H1 (cell line): Measurements from ENCODE around the gene SCARF1. TPM values are rescaled to one million over a fixed set of nuclear protein-coding genes. Genes with fewer than 3 reads are reported as not detected.

Experiments
- CTCF ChIA-PET: fragments of 300-600 bp; sonication (Branson Sonifier 250); formaldehyde crosslinking; loops from one replicate; lab custom pipeline; 2021; ENCODE audit not compliant: partially characterized antibody; lab: Charles Lee
- POLR2A ChIA-PET: fragments of 300-600 bp; sonication (Branson Sonifier 250); formaldehyde crosslinking; loops from one replicate; lab custom pipeline; 2021; ENCODE audit warnings: inconsistent platforms; ENCODE audit not compliant: partially characterized antibody; lab: Charles Lee
- DNase-seq, 2 experiments: peaks; one replicate each; pipeline versions ENCODE4 v3.0.0 to v3.0.0-alpha.2; 2010 to 2022; ENCODE audit warnings: low spot score in 2 of 2, low read depth in 1 of 2, mixed read lengths in 1 of 2
- FAIRE-seq: peaks from 2 replicates; lab custom pipeline; 2011; peaks lifted over from hg19 to GRCh38; lab: Jason Lieb, UNC
- H2AFZ ChIP-seq: 2 replicates; pipeline ENCODE4 v1.8.1; 2012; ENCODE audit warnings: low read length, inconsistent platforms
- H2AK5ac ChIP-seq: 2 replicates; pipeline ENCODE4 v1.6.1; 2013; ENCODE audit warnings: low read depth, low read length
- H2BK120ac ChIP-seq: replicated peaks from 2 replicates; pipeline ENCODE3; 2013; ENCODE audit warnings: low read depth, low read length, inconsistent platforms
- H2BK12ac ChIP-seq: 2 replicates; pipeline ENCODE4 v1.6.1; 2013; ENCODE audit warnings: low read depth, low read length
- H2BK15ac ChIP-seq: 2 replicates; pipeline ENCODE4 v1.6.1; 2013; ENCODE audit warnings: low read length
- H2BK20ac ChIP-seq: 2 replicates; pipeline ENCODE4 v1.6.1; 2013; ENCODE audit warnings: low read length
- H2BK5ac ChIP-seq: 2 replicates; pipeline ENCODE4 v1.6.1; 2013; ENCODE audit warnings: low read depth, low read length
- H3K14ac ChIP-seq: 2 replicates; pipeline ENCODE4 v1.6.1; 2013; ENCODE audit warnings: inconsistent platforms; ENCODE audit not compliant: insufficient read length
- H3K18ac ChIP-seq: 2 replicates; pipeline ENCODE4 v1.6.1; 2013; ENCODE audit warnings: low read length; ENCODE audit errors: extremely low read depth
- H3K23ac ChIP-seq: 2 replicates; pipeline ENCODE4 v1.6.1; 2013; ENCODE audit warnings: inconsistent platforms; ENCODE audit not compliant: insufficient read length
- H3K23me2 ChIP-seq: 2 replicates; pipeline ENCODE4 v1.6.1; 2013; ENCODE audit warnings: low read depth, low read length
- H3K27ac ChIP-seq: 2 replicates; pipeline ENCODE4 v1.6.1; 2011; ENCODE audit warnings: low read depth, low read length, inconsistent platforms
- H3K27me3 ChIP-seq, 4 experiments: replicated peaks in 1 of 4; 1 replicate in 1 of 4; 2 replicates in 3 of 4; pipeline versions ENCODE4 v1.6.1 to v1.8.1; 2011 to 2013; ENCODE audit warnings: low read length in 3 of 4, mild to moderate bottlenecking in 3 of 4, inconsistent platforms in 2 of 4, mixed read lengths in 2 of 4, moderate library complexity in 1 of 4; ENCODE audit not compliant: control insufficient read depth in 3 of 4, insufficient read depth in 3 of 4; ENCODE audit errors: extremely low read depth in 1 of 4
- H3K36me3 ChIP-seq, 4 experiments: 2 replicates each; pipeline versions ENCODE4 v1.6.1 to v1.8.1; 2011 to 2013; ENCODE audit warnings: mild to moderate bottlenecking in 4 of 4, low read length in 3 of 4, moderate library complexity in 2 of 4, control low read depth in 1 of 4, inconsistent platforms in 1 of 4; ENCODE audit not compliant: insufficient read depth in 4 of 4, control insufficient read depth in 2 of 4
- H3K4ac ChIP-seq: replicated peaks from 2 replicates; pipeline ENCODE3; 2013; ENCODE audit warnings: low read length, low read depth, mixed read lengths, inconsistent platforms; ENCODE audit not compliant: insufficient read length
- H3K4me1 ChIP-seq, 4 experiments: replicated peaks in 1 of 4; 1 replicate in 1 of 4; 2 replicates in 3 of 4; pipeline versions ENCODE4 v1.6.1 to v1.8.1; 2011 to 2013; ENCODE audit warnings: low read length in 3 of 4, inconsistent platforms in 2 of 4, mixed read lengths in 1 of 4; ENCODE audit not compliant: insufficient read depth in 4 of 4, control insufficient read depth in 3 of 4
- H3K4me2 ChIP-seq, 2 experiments: 2 replicates each; pipeline versions ENCODE4 v1.6.1 to v1.8.1; 2011 to 2013; ENCODE audit warnings: low read depth in 2 of 2, low read length in 2 of 2, control low read depth in 1 of 2, inconsistent platforms in 1 of 2, mild to moderate bottlenecking in 1 of 2; ENCODE audit not compliant: insufficient read depth in 1 of 2
- H3K4me3 ChIP-seq, 4 experiments: fragments of 200-600, 300-600 bp in 1 of 4; sonication (generic), shearing (Covaris generic), sonication (Bioruptor Twin) in 1 of 4; 2 replicates each; pipeline versions ENCODE4 v1.5.1 to v1.8.1; 2011 to 2016; ENCODE audit warnings: low read length in 4 of 4, low read depth in 3 of 4, control low read depth in 2 of 4, inconsistent platforms in 2 of 4, mild to moderate bottlenecking in 2 of 4, mixed read lengths in 1 of 4, moderate library complexity in 1 of 4; ENCODE audit not compliant: insufficient read depth in 2 of 4; ENCODE audit errors: extremely low read depth in 1 of 4
- H3K56ac ChIP-seq: replicated peaks from 2 replicates; pipeline ENCODE3; 2013; ENCODE audit warnings: low read depth, mild to moderate bottlenecking, mixed read lengths, low read length, inconsistent platforms; ENCODE audit not compliant: insufficient read length
- H3K79me1 ChIP-seq: 2 replicates; pipeline ENCODE4 v1.6.1; 2013; ENCODE audit warnings: low read depth, low read length, control low read depth
- H3K79me2 ChIP-seq, 2 experiments: 2 replicates each; pipeline versions ENCODE4 v1.6.1 to v1.8.1; 2012 to 2013; ENCODE audit warnings: low read length in 2 of 2, mild to moderate bottlenecking in 2 of 2, inconsistent platforms in 1 of 2; ENCODE audit not compliant: insufficient read depth in 2 of 2, control insufficient read depth in 1 of 2
- H3K9ac ChIP-seq, 4 experiments: replicated peaks in 1 of 4; 1 replicate in 1 of 4; 2 replicates in 3 of 4; pipeline versions ENCODE4 v1.6.1 to v1.8.1; 2011 to 2013; ENCODE audit warnings: low read depth in 3 of 4, low read length in 3 of 4, control low read depth in 2 of 4, mild to moderate bottlenecking in 2 of 4, moderate library complexity in 2 of 4, inconsistent platforms in 1 of 4; ENCODE audit errors: extremely low read depth in 1 of 4
- H3K9me3 ChIP-seq, 2 experiments: 2 replicates each; pipeline versions ENCODE4 v1.6.1 to v1.8.1; 2012 to 2013; ENCODE audit warnings: mild to moderate bottlenecking in 2 of 2, moderate library complexity in 2 of 2, control low read depth in 1 of 2, inconsistent platforms in 1 of 2, low read depth in 1 of 2, low read length in 1 of 2, mixed read lengths in 1 of 2; ENCODE audit not compliant: insufficient read depth in 2 of 2
- H4K20me1 ChIP-seq, 2 experiments: replicated peaks in 1 of 2; 2 replicates each; pipeline versions ENCODE3 to v1.8.1; 2011 to 2013; ENCODE audit warnings: inconsistent platforms in 2 of 2, low read length in 2 of 2, mild to moderate bottlenecking in 1 of 2; ENCODE audit not compliant: insufficient read depth in 2 of 2, control insufficient read depth in 1 of 2
- H4K5ac ChIP-seq: 2 replicates; pipeline ENCODE4 v1.6.1; 2013; ENCODE audit warnings: low read length, low read depth, mixed read lengths, inconsistent platforms; ENCODE audit not compliant: insufficient read length
- H4K8ac ChIP-seq: 2 replicates; pipeline ENCODE4 v1.8.0; 2013; ENCODE audit warnings: mild to moderate bottlenecking, moderate library complexity, low read length, inconsistent platforms; ENCODE audit not compliant: insufficient read depth; ENCODE audit errors: extremely low read depth
- H4K91ac ChIP-seq: replicated peaks from 2 replicates; pipeline ENCODE3; 2013; ENCODE audit warnings: low read length, mixed read lengths, inconsistent platforms; ENCODE audit not compliant: insufficient read length
- EP300 ChIP-seq, 2 experiments: IDR thresholded peaks; 1 replicate in 1 of 2; 2 replicates in 1 of 2; pipeline ENCODE4 v1.6.1; 2011 to 2012; ENCODE audit warnings: low read depth in 2 of 2, low read length in 2 of 2, mild to moderate bottlenecking in 2 of 2, borderline replicate concordance in 1 of 2, inconsistent platforms in 1 of 2, moderate library complexity in 1 of 2
- WGBS, 2 experiments: shearing (Covaris generic) in 1 of 2; methylation state at CpG; one replicate each; pipeline versions ENCODE4 v1.1.6 to v1.1.7; 2013 to 2015; ENCODE audit warnings: low lambda C conversion rate in 2 of 2, mixed read lengths in 2 of 2, inconsistent platforms in 1 of 2, low coverage in 1 of 2, missing lambda C conversion rate in 1 of 2; ENCODE audit not compliant: insufficient replicate concordance in 2 of 2, insufficient coverage in 1 of 2, insufficient read length in 1 of 2; ENCODE audit errors: extremely low coverage in 1 of 2, missing lambda C conversion rate in 1 of 2; 5-methylcytosine and 5-hydroxymethylcytosine counted together
- polyA plus RNA-seq, 7 experiments: library from polyadenylated mRNA; depleted of rRNA in 3 of 7; stranded (reverse) in 5 of 7; unstranded in 2 of 7; fragments of >200 nt in 5 of 7; fragments of 200-250 nt in 2 of 7; gene quantifications; 1 replicate in 5 of 7; 2 replicates in 1 of 7; 4 replicates in 1 of 7; pipeline versions ENCODE4 v1.2.1 to v1.2.3, GENCODE V29; 2011 to 2013; ENCODE audit warnings: missing spikeins in 2 of 7, mixed read lengths in 2 of 7
- total RNA-seq: library from RNA; stranded (reverse); fragmentation: NEBNext Ultra II Directional; extraction: Animal tissue kit (Norgen Biotek cat#: 25700); gene quantifications from 2 replicates; pipeline ENCODE4 v1.2.1, GENCODE V29; 2021

SCARF1 gene
- total and polyA plus RNA-seq, 2 of the 8 experiments (the other 6 are each of a cell fraction or from before 2014, with no cell fraction given), result 1.1 to 1.6 TPM

DNA sequence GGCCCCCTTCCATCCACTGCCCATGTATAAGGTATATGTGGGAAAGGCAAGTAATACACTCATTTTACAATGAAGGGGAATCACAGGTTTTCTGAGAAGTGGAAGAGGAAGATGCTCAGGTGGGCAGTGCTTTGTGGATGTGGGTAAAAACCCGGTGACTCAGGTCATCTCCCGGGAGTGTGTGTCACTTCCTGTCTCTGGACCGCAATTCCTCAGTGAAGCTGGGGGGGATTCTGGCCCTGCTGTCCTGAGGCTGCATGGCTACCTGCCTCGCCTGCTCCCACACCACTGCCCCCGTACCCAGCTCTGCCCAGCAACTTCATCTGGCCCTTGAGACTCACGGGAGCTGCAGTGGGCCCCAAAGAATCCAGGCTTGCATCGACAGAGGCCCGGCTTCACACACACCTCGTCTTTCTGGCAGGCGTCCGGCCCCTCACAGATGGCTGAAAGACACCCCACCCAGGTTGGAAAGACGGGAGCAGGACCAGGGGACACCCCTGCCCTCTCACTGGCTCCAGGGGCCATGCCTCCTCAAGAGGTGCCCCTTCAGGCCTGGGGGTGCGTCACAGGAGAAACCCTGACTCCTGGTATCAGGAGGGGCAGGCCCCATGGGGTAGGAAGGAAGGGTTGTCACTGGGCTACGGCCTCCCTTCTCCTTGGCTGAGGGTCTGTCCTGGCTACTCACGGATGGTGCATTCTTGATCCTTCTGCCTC, 882 bp downstream of the SCARF1 start:
- no peak overlapping the region for H2BK120ac ChIP-seq
- 0 out of 4 replicates have a peak overlapping the region, but pooled peaks of 1 of the 2 experiments have one; percentile 31 for H3K4me2 ChIP-seq
- no peak overlapping the region for H3K14ac ChIP-seq
- H2BK12ac ChIP-seq, result peak overlapping the region; percentile 81; the same call in 1 of the 2 replicates
- H3K23ac ChIP-seq, result no peak overlapping the region
- H4K5ac ChIP-seq, result no peak overlapping the region
- H2BK5ac ChIP-seq, result 0 out of 2 replicates have a peak overlapping the region, but pooled peaks have one; percentile 61
- H3K79me2 ChIP-seq, result no peaks in the 10 kb centered on the region
- H4K20me1 ChIP-seq, result no peaks in the 10 kb centered on the region
- H3K4ac ChIP-seq, result no peak overlapping the region
- POLR2A ChIA-PET, result interaction anchor here (0.9 to 1.8 kb wide), 3 partner anchors 15 to 82 kb away, joined by 3 to 4 read pairs (median 4); partner anchors contain the start of gene PITPNA
- peak overlapping the region; percentile 62; the same call in 1 of the 2 replicates for H4K8ac ChIP-seq
- no peak overlapping the region; a peak in 1 of 7 replicates for H3K9ac ChIP-seq
- CTCF ChIA-PET, result interaction anchor here (0.8 to 2.5 kb wide), 6 partner anchors 8 to 70 kb away, joined by 3 to 10 read pairs (median 4); no protein-coding TSS in a partner anchor
- DNase-seq (no peak), FAIRE-seq (no peak)
- no peak overlapping the region for H3K56ac ChIP-seq
- H3K79me1 ChIP-seq, result no peaks in the 10 kb centered on the region
- H2AK5ac ChIP-seq, result no peak overlapping the region
- peaks cover 0 to 19% (median 8%) of the 10 kb centered on the region in 4 experiments; a peak in 5 of 7 replicates for H3K27me3 ChIP-seq
- H2BK15ac ChIP-seq, result 0 out of 2 replicates have a peak overlapping the region, but pooled peaks have one; percentile 65
- peaks cover 0 to 43% (median 27%) of the 10 kb centered on the region in 4 experiments; a peak in 6 of 7 replicates for H3K4me1 ChIP-seq
- H3K36me3 ChIP-seq, result no peaks in the 10 kb centered on the region
- no peak overlapping the region for H3K27ac ChIP-seq
- WGBS, 2 experiments, result 81% methylated on average over 15 of the region's 15 CpGs; no CpG with 5 or more reads in 1 of the 2 experiments
- peaks cover 10% of the 10 kb centered on the region; the same call in 1 of the 2 replicates for H3K23me2 ChIP-seq
- no peak overlapping the region; the same call in 1 of the 2 replicates for H3K18ac ChIP-seq
- H3K9me3 ChIP-seq, result no peaks in the 10 kb centered on the region
- TF ChIP-seq EP300 (IDR thresholded peaks at IDR 0.05; ENCODE audit: borderline replicate concordance in 1 of 2, low read depth in 2 of 2, low read length in 2 of 2), result no peak
- no peak overlapping the region for H4K91ac ChIP-seq
- H3K4me3 ChIP-seq, result no peak overlapping the region
- H2AFZ ChIP-seq, result no peak overlapping the region
- H2BK20ac ChIP-seq, result 0 out of 2 replicates have a peak overlapping the region, but pooled peaks have one; percentile 48
